Measurements from ENCODE around the gene SLC25A38. TPM values are rescaled to one million over a fixed set of nuclear protein-coding genes. Genes with fewer than 3 reads are reported as not detected.
"Not testable (repeated sequence)": the region's sequence is repeated elsewhere in the genome, so short reads cannot be mapped to it uniquely, and the experiment has no call there.

Gene SLC25A38, protein sequence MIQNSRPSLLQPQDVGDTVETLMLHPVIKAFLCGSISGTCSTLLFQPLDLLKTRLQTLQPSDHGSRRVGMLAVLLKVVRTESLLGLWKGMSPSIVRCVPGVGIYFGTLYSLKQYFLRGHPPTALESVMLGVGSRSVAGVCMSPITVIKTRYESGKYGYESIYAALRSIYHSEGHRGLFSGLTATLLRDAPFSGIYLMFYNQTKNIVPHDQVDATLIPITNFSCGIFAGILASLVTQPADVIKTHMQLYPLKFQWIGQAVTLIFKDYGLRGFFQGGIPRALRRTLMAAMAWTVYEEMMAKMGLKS
- polyA plus RNA-seq (2014; cell fraction: cytosol; rRNA removed) = 26.6 and 29.1 TPM in 2 replicates
- polyA plus RNA-seq (2014; cell fraction: nucleus; rRNA removed) = 32.6 and 39.8 TPM in 2 replicates

DNA sequence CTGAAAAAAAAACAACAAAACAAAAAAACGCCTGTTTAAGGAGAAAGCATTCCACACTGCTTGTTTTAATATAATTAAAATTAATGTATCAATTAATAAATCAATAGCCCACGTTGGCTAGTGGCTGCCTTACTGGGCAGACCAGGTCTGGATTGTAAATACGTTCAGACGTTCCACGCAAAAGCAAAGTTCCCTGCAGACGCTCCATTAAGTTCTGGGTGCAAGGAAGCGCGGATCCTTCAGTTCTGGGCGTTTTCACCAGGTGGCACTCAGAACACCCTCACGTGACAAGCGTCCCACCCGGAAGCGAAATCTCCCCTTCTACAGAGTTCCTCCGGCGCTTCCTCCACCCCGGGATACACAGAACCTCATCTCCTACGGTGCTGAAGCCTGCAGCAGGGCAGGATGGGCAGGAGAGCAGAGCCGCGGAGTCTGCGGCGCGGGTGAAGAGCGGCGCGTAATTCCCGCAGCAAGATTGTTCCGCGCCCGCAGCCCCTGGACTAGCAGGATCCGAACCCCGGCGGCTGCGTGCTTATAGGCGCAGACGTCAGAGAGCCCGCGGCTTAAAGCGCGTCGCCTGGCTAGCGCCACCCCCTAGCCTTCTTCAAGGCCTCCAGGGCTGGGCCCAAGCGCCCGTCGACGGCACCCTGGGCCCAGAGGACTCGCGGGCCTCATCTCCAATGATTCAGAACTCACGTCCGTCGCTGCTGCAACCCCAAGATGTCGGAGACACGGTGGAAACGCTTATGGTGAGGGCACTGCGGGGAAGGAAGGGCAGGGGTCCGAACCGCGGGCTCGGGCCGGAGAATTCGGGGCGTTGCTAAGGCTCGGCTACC, at the start of gene SLC25A38:
TSS of gene SLC25A38 (plus strand) at position 326 of the 836 bp plus-strand sequence. CDS start at position 681, 355 bp downstream.
- peak; percentile 86 for DNase-seq (ENCODE audit: low spot score)

DNA sequence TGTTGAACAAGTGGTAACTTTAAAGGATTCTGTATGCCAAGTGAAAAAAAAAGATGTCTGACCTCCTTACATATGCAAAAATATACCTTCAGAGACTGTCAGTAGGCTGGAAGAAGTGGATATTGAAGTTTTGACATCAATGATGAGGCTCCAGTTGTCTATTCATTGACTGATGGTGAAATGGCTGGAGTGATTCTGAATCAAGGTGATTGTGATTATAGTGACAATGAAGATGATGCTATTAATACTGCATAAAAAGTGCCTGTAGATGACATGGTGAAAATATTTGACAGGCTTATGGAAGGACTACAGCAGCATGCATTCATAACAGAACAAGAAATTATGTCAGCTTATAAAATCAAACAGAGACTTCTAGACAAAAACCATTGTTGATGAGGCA, 49.6 kb upstream of the SLC25A38 start:
- no peak for DNase-seq (ENCODE audit: low spot score)

DNA sequence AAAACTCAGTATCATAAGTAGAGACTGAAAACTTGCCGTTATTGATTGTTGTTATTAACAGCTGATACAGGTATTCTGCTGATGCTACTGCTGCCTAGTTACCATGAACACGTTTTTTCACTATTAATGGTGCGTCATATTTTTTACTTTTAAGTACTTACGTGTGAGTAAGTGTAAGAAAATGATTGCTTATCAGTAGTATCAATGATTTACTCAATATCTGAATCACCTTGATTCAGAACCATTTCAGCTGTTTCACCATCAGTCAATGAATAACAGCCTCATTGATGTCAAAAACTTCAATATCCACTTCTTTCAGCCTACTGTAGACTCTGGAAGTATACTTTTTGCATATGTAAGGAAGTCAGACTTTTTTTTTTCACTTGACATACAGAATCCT, 49.0 kb upstream of the SLC25A38 start:
- DNase-seq (ENCODE audit: low spot score) = no peak

DNA sequence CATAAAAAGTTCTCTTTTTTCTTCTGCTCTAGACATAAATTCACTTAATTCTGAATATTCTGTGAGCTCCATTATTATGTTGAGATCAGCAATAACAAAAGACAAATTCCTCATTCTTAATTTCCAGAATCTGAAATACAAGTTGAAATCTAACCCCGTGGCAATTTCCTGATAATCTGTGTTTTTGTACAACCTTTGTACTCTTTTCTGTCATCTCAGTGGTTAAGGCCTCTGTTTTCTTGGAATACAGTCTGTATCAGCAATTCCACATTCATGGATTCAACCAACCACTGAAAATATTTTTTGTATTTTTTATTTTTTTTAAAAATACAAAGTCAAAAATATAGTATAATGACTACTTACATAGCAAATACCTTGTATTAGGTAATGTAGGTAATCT, 45.0 kb upstream of the SLC25A38 start:
- DNase-seq (ENCODE audit: low spot score) = no peak

DNA sequence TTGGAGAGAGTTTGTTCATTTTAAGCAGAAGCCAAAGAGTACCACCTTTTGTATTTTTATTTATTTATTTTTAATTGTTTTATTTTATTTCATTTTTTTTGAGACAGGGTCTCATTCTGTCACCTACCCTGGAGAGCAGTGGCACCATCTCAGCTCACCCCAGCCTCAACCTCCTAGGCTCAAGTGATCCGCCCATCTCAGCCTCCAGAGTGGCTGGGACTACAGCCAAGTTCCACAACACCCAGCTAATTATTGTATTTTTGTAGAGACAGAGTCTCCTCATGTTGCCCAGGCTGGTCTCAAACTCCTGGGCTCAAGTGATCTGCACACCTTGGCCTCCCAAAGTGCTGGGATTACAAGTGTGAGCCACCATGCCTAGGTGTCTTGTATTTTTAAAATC, 44.1 kb upstream of the SLC25A38 start:
- DNase-seq (ENCODE audit: low spot score) = no peak

GRCh38 chr3:39343076-39343717, 40.0 kb upstream of the SLC25A38 start:
- DNase-seq (ENCODE audit: low spot score) = no peak

- DNase-seq (ENCODE audit: low spot score) = no peak
Measured at GRCh38 chr3:39343760-39344159, 39.4 kb upstream of the SLC25A38 start.

- DNase-seq (ENCODE audit: low spot score) = no peak
Measured at GRCh38 chr3:39344746-39345344, 38.3 kb upstream of the SLC25A38 start.

DNA sequence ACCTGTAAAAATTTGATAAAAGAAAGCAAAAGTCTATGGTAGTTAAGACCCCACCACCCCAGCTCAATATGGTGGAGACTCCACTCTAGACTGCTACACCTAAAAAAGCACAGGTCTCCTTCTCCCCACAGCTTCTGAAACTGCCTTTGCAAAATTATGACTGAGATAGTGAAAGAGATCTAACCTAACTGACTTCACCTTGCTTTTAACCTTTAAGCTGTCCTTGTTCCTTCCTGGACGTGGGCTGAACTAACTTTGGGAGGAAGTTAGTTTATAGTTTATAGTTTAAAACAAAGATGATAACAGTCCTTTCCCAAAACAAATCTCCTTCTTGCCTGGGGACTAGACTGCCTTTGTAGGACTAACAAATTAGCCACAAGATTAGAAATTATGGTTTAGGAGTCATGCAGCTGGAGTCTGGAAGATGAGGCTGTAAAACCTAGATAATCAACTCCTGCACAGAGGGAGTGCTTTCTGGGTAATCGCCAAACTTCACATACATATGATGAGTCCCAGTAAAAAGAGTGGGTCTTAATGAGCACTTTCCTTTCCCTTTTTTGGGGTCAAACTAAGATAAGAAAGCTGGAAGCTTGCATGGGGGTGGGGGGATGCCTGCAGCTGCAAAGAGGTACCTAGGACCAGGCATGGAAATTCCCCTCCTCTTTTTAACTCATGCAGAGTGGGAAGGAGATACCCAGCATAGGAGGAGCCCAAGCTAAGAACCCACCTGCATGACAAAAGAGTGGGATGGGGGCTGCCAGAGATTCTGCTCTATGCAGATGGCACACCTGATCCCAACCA, 36.2 kb upstream of the SLC25A38 start:
- DNase-seq (ENCODE audit: low spot score) = no peak

GRCh38 chr3:39347586-39347876, 35.6 kb upstream of the SLC25A38 start:
- no peak for DNase-seq (ENCODE audit: low spot score)

- no peak for DNase-seq (ENCODE audit: low spot score)
Measured at GRCh38 chr3:39349080-39349479, 34.1 kb upstream of the SLC25A38 start.

DNA sequence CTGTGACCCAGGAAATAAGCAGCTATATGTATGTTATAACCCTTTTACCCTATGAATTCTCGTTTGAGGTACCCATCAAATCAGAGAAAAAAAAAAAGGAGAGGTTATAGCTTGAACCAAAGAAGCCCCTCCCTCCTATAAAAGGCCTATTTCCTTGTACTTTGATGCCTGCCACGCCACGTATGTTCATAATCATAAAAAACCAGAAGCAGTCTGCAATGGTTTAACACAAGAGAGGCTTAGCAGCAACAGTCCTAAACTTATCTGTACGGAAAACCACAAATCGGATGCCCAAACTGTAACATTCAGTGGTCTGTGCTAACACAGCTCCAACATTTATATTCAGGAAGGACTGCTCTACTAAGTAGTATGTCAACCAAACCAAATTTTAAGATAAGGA, 32.5 kb upstream of the SLC25A38 start:
- no peak for DNase-seq (ENCODE audit: low spot score)

DNA sequence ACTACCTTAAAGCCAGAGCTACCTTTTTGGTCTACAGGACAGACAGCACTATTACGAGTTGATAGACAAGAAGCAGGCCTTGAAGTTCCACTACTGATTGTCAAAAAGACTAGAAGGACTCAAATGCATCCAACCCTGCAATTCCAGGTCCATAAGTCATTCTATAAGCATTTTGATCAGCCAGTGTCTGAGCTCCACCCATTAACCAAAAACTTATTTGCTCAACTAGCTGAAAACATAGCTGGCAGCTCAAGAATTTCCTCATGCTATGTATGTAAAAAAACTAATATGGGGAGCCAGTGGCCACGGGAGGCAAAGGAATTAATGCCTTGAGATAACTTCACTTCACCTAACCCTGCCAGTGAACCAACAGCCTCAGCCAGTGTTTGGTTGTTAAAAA, 32.0 kb upstream of the SLC25A38 start:
- DNase-seq (ENCODE audit: low spot score) = not testable (repeated sequence)

- DNase-seq (ENCODE audit: low spot score) = not testable (repeated sequence)
Measured at GRCh38 chr3:39353168-39353927, 29.8 kb upstream of the SLC25A38 start.

GRCh38 chr3:39358333-39358732, 24.8 kb upstream of the SLC25A38 start:
- DNase-seq (ENCODE audit: low spot score) = no peak

- no peak for DNase-seq (ENCODE audit: low spot score)
Measured at GRCh38 chr3:39361252-39361927, 21.8 kb upstream of the SLC25A38 start.

- DNase-seq (ENCODE audit: low spot score) = no peak
Measured at GRCh38 chr3:39362192-39362591, 21.0 kb upstream of the SLC25A38 start.

- no peak for DNase-seq (ENCODE audit: low spot score)
Measured at GRCh38 chr3:39362812-39363211, 20.4 kb upstream of the SLC25A38 start.

DNA sequence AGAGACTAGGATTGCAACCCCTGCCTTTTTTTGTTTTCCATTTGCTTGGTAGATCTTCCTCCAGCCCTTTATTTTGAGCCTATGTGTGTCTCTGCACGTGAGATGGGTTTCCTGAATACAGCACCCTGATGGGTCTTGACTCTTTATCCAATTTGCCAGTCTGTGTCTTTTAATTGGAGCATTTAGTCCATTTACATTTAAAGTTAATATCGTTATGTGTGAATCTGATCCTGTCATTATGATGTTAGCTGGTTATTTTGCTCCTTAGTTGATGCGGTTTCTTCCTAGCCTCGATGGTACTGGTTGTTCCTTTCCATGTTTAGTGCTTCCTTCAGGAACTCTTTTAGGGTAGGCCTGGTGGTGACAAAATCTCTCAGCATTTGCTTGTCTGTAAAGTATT, 12.7 kb upstream of the SLC25A38 start:
- DNase-seq (ENCODE audit: low spot score) = not testable (repeated sequence)

DNA sequence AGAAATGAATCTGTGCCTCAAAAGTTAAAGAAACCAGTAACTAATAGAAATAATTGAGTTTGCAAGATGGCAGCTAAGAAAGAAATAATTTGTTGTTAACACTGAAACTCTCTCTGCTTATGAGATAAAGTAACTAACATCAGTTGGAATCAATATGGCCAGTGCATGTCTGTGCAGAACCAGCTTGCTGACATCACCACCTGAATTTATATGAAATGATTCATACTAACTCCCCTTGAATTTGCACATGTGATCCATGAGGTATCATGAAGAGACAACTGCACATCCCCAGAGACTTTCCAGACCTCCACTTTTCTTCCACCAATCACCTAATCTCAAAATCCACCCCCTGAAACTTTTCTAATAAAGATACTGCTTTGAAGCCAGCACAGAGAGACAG, 10.3 kb upstream of the SLC25A38 start:
- DNase-seq (ENCODE audit: low spot score) = no peak

Measured in SK-N-DZ (cell line).